Measurements from ENCODE around the gene RNF149. TPM values are rescaled to one million over a fixed set of nuclear protein-coding genes. Genes with fewer than 3 reads are reported as not detected.
A peak's percentile ranks its signal among the peaks of the same experiment; 100 is the strongest.

Gene RNF149, protein sequence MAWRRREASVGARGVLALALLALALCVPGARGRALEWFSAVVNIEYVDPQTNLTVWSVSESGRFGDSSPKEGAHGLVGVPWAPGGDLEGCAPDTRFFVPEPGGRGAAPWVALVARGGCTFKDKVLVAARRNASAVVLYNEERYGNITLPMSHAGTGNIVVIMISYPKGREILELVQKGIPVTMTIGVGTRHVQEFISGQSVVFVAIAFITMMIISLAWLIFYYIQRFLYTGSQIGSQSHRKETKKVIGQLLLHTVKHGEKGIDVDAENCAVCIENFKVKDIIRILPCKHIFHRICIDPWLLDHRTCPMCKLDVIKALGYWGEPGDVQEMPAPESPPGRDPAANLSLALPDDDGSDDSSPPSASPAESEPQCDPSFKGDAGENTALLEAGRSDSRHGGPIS
- total RNA-seq (2022) (34.7 and 34.8 TPM in 2 replicates), Bru-seq, nascent RNA (percentile 84 among the genes with signal in this experiment), BruChase-seq, experiment 1, labeled RNA remaining after a 6-hour chase (percentile 80 among the genes with signal in this experiment), BruChase-seq, experiment 2, labeled RNA remaining after a 2-hour chase (percentile 88 among the genes with signal in this experiment)
- long read RNA-seq, transcript RNF149-201 (7 exons, 2,458 nt): major isoform, 88 of 101 reads
- long read RNA-seq, partial matches to known transcripts: 4 of 101 reads
- long read RNA-seq, other reads (novel, unspliced or antisense): 7 of 101 reads

GRCh38 chr2:101308432-101309210 is at the start of gene RNF149:
TSS of gene RNF149 (minus strand) at chr2:101308701. CDS start at chr2:101308588, 113 bp downstream.
- intact Hi-C loops (cut with micrococcal nuclease): loop anchor here (5.0 kb wide), 1 partner anchor 56 kb away; the partner anchor contains the start of gene CNOT11
- Mint-ChIP-seq H3K27ac (ENCODE audit: low read depth, unreplicated experiment) (peak within 1 kb of the TSS; percentile 82), H3K4me3 (ENCODE audit: unreplicated experiment) (peak within 1 kb of the TSS; percentile 86), H3K36me3 (ENCODE audit: insufficient read depth, unreplicated experiment) (peaks cover 8% of the 10 kb centered on the region), H3K27me3 (ENCODE audit: insufficient read depth, unreplicated experiment) (no peaks in the 10 kb centered on the region), H3K4me1 (ENCODE audit: insufficient read depth, unreplicated experiment) (peaks cover 22% of the 10 kb centered on the region), H3K9me3 (ENCODE audit: unreplicated experiment) (no peaks in the 10 kb centered on the region)
- ChIA-PET POLR2A (interaction anchor here (0.5 to 2.6 kb wide), 25 partner anchors 9 to 650 kb away, joined by 3 to 23 read pairs (median 4); partner anchors contain the start of genes CNOT11 and TBC1D8), CTCF (interaction anchor here (0.6 to 1.7 kb wide), 7 partner anchors 27 to 510 kb away, joined by 3 to 6 read pairs (median 4); no protein-coding TSS in a partner anchor)
- DNase-seq (ENCODE audit: unreplicated experiment): peak; percentile 90
- TF ChIP-seq, protein P1, sequence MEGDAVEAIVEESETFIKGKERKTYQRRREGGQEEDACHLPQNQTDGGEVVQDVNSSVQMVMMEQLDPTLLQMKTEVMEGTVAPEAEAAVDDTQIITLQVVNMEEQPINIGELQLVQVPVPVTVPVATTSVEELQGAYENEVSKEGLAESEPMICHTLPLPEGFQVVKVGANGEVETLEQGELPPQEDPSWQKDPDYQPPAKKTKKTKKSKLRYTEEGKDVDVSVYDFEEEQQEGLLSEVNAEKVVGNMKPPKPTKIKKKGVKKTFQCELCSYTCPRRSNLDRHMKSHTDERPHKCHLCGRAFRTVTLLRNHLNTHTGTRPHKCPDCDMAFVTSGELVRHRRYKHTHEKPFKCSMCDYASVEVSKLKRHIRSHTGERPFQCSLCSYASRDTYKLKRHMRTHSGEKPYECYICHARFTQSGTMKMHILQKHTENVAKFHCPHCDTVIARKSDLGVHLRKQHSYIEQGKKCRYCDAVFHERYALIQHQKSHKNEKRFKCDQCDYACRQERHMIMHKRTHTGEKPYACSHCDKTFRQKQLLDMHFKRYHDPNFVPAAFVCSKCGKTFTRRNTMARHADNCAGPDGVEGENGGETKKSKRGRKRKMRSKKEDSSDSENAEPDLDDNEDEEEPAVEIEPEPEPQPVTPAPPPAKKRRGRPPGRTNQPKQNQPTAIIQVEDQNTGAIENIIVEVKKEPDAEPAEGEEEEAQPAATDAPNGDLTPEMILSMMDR (IDR thresholded peaks at IDR 0.05; ENCODE audit: unreplicated experiment): no peak
- BruUV-seq (replicated peaks): no TSS peak

- Mint-ChIP-seq H3K4me1 (ENCODE audit: insufficient read depth, unreplicated experiment) (peaks cover 46% of the 10 kb centered on the region), H3K27ac (ENCODE audit: low read depth, unreplicated experiment) (no peak overlapping the region), H3K36me3 (ENCODE audit: insufficient read depth, unreplicated experiment) (no peaks in the 10 kb centered on the region), H3K27me3 (ENCODE audit: insufficient read depth, unreplicated experiment) (no peaks in the 10 kb centered on the region), H3K4me3 (ENCODE audit: unreplicated experiment) (no peak overlapping the region), H3K9me3 (ENCODE audit: unreplicated experiment) (no peaks in the 10 kb centered on the region)
- intact Hi-C loops (cut with micrococcal nuclease): no loop called here
- BruUV-seq (replicated peaks): no TSS peak
- no peak for DNase-seq (ENCODE audit: unreplicated experiment)
- ChIA-PET CTCF (interaction anchor here (0.5 to 2.7 kb wide), 6 partner anchors 11 to 474 kb away, joined by 3 to 7 read pairs (median 6); partner anchors contain the start of gene CREG2), POLR2A (interaction anchor here (0.9 to 1.7 kb wide), 3 partner anchors 24 to 31 kb away, joined by 3 to 5 read pairs (median 3); no protein-coding TSS in a partner anchor)
- TF ChIP-seq, protein P1 (IDR thresholded peaks at IDR 0.05; ENCODE audit: unreplicated experiment): no peak
These were observed 48.9 kb upstream of the RNF149 start for GRCh38 chr2:101357376-101357775.

DNA sequence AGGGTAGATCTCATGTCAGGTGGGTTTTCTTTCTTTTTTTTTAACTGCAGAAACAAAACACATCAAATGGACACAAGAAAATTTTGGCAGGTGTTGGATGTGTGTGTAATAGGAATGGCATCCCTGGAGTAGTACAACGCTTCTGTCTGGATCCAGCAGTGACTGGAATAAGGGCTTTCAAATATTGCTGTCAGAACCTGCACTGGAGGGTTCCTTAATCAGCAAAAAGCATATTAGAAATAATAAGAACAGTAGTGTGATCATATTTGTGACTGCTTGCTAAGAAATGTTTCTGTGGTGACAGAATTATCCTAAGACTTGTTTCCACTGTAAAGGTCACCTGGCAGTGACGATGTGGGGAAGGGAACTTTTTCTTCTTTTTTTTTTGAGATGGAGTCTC is 48.0 kb upstream of the RNF149 start:
- no peak overlapping the region for H3K27ac Mint-ChIP-seq (ENCODE audit: low read depth, unreplicated experiment)
- no peaks in the 10 kb centered on the region for H3K36me3 Mint-ChIP-seq (ENCODE audit: insufficient read depth, unreplicated experiment)
- no TSS peak for BruUV-seq (replicated peaks)
- ChIA-PET POLR2A (interaction anchor here (0.6 to 1.7 kb wide), 4 partner anchors 10 to 49 kb away, joined by 3 to 5 read pairs (median 4); no protein-coding TSS in a partner anchor), CTCF (interaction anchor here (0.7 to 0.9 kb wide), 3 partner anchors 13 to 32 kb away, joined by 3 to 6 read pairs (median 4); no protein-coding TSS in a partner anchor)
- TF ChIP-seq, protein P1 (IDR thresholded peaks at IDR 0.05; ENCODE audit: unreplicated experiment): no peak
- H3K4me1 Mint-ChIP-seq (ENCODE audit: insufficient read depth, unreplicated experiment): peaks cover 41% of the 10 kb centered on the region
- H3K4me3 Mint-ChIP-seq (ENCODE audit: unreplicated experiment): peak overlapping the region; percentile 19
- intact Hi-C loops (cut with micrococcal nuclease): no loop called here
- H3K27me3 Mint-ChIP-seq (ENCODE audit: insufficient read depth, unreplicated experiment): no peaks in the 10 kb centered on the region
- DNase-seq (ENCODE audit: unreplicated experiment): peak; percentile 69
- H3K9me3 Mint-ChIP-seq (ENCODE audit: unreplicated experiment): no peaks in the 10 kb centered on the region
